HEK293 (cell line): ENCODE data around the gene ZRANB1.

Source experiments
- CTCF ChIA-PET: fragments of 350-600 bp; formaldehyde crosslinking; extraction: SDS; loops from one replicate; lab custom pipeline; 2021; ENCODE audit warnings: antibody characterized with exemption; lab: Yijun Ruan, JAX
- POLR2A ChIA-PET: fragments of 300-600 bp; formaldehyde crosslinking; extraction: SDS; loops from one replicate; lab custom pipeline; 2020; ENCODE audit warnings: antibody characterized with exemption, inconsistent platforms; lab: Yijun Ruan, JAX
- H3K27ac ChIP-seq: fragments of 200-500 bp; sonication (Bioruptor generic); 2 replicates; pipeline ENCODE4 v1.5.1; 2014; ENCODE audit warnings: low read depth, low read length, control low read depth, inconsistent platforms; ENCODE audit errors: extremely low read depth
- H3K36me3 ChIP-seq, 2 experiments: fragments of 200-500 bp in 1 of 2; sonication (Bioruptor generic) in 1 of 2; 1 replicate in 1 of 2; 2 replicates in 1 of 2; pipeline ENCODE4 v1.5.1; 2014 to 2017; ENCODE audit warnings: inconsistent platforms in 2 of 2, low read length in 2 of 2; ENCODE audit not compliant: control insufficient read depth in 2 of 2, insufficient read depth in 1 of 2
- H3K4me1 ChIP-seq: fragments of 200-500 bp; sonication (Bioruptor generic); 2 replicates; pipeline ENCODE4 v1.5.1; 2014; ENCODE audit warnings: mild to moderate bottlenecking, low read length, inconsistent platforms; ENCODE audit not compliant: control insufficient read depth, insufficient read depth
- H3K4me3 ChIP-seq: 2 replicates; pipeline ENCODE4 v1.5.1; 2011; ENCODE audit warnings: low read depth, mild to moderate bottlenecking, control low read depth, low read length, moderate library complexity
- H3K9me3 ChIP-seq: fragments of 200-500 bp; sonication (Bioruptor generic); 2 replicates; pipeline ENCODE4 v1.5.1; 2014; ENCODE audit warnings: low read depth, low read length, inconsistent platforms; ENCODE audit not compliant: control insufficient read depth, insufficient read depth
- BCL11B ChIP-seq: fragments of 450-650 bp; formaldehyde crosslinking; IDR thresholded peaks from 2 replicates; pipeline ENCODE4 v1.5.1; 2016; ENCODE audit warnings: low read depth, missing biosample characterization, missing genetic modification characterization
- GLI2 ChIP-seq: fragments of 450-650 bp; formaldehyde crosslinking; IDR thresholded peaks from 2 replicates; pipeline ENCODE4; 2017; ENCODE audit warnings: missing biosample characterization, missing genetic modification characterization, low read depth, borderline replicate concordance
- ZBTB8A ChIP-seq: fragments of 450-650 bp; formaldehyde crosslinking; IDR thresholded peaks from 2 replicates; pipeline ENCODE4 v1.5.1; 2016; ENCODE audit warnings: missing biosample characterization, missing genetic modification characterization
- ZFP37 ChIP-seq: fragments of 450-650 bp; formaldehyde crosslinking; IDR thresholded peaks from 2 replicates; pipeline ENCODE4 v1.5.1; 2016; ENCODE audit warnings: missing biosample characterization, missing genetic modification characterization
- ZNF140 ChIP-seq: fragments of 450-650 bp; formaldehyde crosslinking; IDR thresholded peaks from 2 replicates; pipeline ENCODE4 v1.5.1; 2016; ENCODE audit warnings: missing biosample characterization, missing genetic modification characterization
- ZNF473 ChIP-seq: fragments of 450-650 bp; formaldehyde crosslinking; IDR thresholded peaks from 2 replicates; pipeline ENCODE4 v1.5.1; 2017; ENCODE audit warnings: missing biosample characterization, missing genetic modification characterization
- ZNF529 ChIP-seq: fragments of 450-650 bp; formaldehyde crosslinking; IDR thresholded peaks from 2 replicates; pipeline ENCODE4 v1.5.1; 2017; ENCODE audit warnings: missing genetic modification characterization, missing biosample characterization; ENCODE audit not compliant: insufficient replicate concordance
- ZNF654 ChIP-seq: fragments of 450-650 bp; formaldehyde crosslinking; IDR thresholded peaks from 2 replicates; pipeline ENCODE4 v1.5.1; 2016; ENCODE audit warnings: low read depth, missing biosample characterization, missing genetic modification characterization
- TF ChIP-seq, protein P1 (sequence below): fragments of 450-650 bp; formaldehyde crosslinking; IDR thresholded peaks from 2 replicates; pipeline ENCODE4 v1.5.1; 2016; ENCODE audit warnings: missing biosample characterization, missing genetic modification characterization, low read depth
- TF ChIP-seq, protein P2 (sequence below): fragments of 450-650 bp; formaldehyde crosslinking; IDR thresholded peaks from 2 replicates; pipeline ENCODE4 v1.5.1; 2016; ENCODE audit warnings: missing biosample characterization, missing genetic modification characterization
- TF ChIP-seq, protein P3 (sequence below): fragments of 450-650 bp; formaldehyde crosslinking; IDR thresholded peaks from 2 replicates; pipeline ENCODE4 v1.5.1; 2016; ENCODE audit warnings: missing biosample characterization, missing genetic modification characterization, borderline replicate concordance
- TF ChIP-seq, protein P4 (sequence below): fragments of 450-650 bp; formaldehyde crosslinking; IDR thresholded peaks from 2 replicates; pipeline ENCODE4 v1.5.1; 2016; ENCODE audit warnings: missing biosample characterization, missing genetic modification characterization

Gene ZRANB1

DNA sequence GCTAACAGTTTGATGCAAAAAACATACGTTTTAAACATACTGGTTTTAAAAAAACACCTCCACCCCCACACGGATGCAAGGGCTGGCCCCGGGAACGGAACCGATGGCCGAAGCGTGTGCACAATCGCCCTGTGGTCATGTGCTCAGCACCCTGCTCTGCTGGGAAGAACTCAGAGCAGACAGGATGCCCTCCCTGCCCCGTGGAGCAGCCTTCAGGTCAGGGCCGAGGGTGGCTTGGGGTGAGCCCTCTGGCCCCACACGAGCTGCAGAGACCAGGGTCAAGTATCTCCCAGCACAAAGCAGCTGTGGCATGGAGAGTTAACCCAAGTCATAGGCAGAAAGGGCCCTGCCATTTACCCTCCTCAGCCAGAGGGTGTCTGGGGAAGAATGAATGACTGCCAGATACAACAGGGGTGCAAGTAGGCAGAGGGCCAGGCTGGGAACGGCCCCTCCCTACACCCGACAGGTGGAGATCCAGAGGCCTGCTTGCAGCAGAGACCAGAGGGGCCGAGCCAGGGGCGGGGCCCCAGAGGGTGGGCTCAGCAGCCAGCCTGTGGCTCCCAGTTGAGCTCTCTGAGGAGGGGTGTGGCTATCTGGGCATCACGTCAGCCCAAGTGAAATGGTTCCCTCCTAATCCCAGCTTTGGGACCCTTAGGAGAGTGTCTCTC is 56.8 kb downstream of the ZRANB1 start:
- Histone ChIP-seq H3K9me3 (no peaks in the 10 kb centered on the region), H3K27ac (no peak overlapping the region), H3K4me3 (no peak overlapping the region), H3K36me3 (peaks cover 5 to 93% of the 10 kb centered on the region in 2 experiments; a peak in 2 of 3 replicates)
- CTCF ChIA-PET, result interaction anchor here (0.6 to 1.4 kb wide), 2 partner anchors 49 to 614 kb away, joined by 6 to 8 read pairs; no protein-coding TSS in a partner anchor
- no peak for TF ChIP-seq ZNF529 (tag by site-specific recombination)
- no peak for TF ChIP-seq BCL11B (tag by site-specific recombination)
- TF ChIP-seq, all 188 proteins: peak for 0
- no peaks in the 10 kb centered on the region for H3K4me1 ChIP-seq
- POLR2A ChIA-PET, result no interaction called here

DNA sequence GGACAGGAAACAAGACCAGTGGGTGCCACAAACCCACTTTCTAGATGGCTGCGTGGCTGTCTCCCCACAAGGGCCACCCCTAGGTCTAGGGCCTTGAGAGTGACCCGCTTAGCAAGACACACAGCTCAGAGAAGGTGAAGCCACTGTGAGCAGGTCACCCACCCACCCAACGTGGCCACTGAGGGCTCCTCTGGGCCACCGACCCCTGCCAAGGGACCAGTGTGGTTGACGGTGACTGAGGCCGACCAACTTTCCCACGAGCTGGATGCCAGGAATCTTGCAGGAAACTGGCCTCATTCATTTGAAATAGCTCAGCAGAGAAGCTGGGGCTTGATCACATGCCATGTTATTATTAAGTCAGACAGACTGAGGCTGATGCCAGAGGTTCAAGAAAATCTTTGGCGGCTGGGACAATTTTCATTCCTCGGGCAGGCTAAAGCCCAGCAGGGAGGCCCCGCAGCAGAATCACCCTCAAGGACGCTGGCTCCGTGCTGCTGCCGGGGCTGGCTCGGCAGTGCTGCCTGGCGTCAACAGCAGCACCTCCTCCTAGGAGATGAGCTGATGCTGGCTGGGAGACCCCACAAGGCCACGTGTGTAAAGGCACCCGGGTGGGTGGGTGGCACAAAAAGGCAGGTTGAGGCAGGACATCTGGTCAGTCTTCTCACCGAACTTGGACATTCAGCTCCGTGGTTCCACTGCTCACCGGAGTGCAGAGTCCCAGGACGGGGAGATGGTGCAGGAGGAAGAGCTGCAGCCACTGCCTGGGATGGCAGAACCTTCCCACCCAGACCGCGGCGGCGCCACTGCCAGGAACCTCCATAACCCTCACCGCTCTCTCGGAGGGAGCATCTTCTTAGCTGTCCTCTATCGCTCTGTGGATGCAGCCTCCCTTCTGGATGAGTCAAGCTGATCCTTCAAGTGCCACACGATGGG is 57.8 kb downstream of the ZRANB1 start:
- ChIA-PET CTCF (interaction anchor here (0.6 to 1.5 kb wide), 6 partner anchors 28 to 343 kb away, joined by 3 to 5 read pairs (median 3); no protein-coding TSS in a partner anchor), POLR2A (no interaction called here)
- no peaks in the 10 kb centered on the region for H3K9me3 ChIP-seq
- no peak overlapping the region for H3K4me3 ChIP-seq
- no peak overlapping the region for H3K27ac ChIP-seq
- no peaks in the 10 kb centered on the region for H3K4me1 ChIP-seq
- TF ChIP-seq, protein P1, sequence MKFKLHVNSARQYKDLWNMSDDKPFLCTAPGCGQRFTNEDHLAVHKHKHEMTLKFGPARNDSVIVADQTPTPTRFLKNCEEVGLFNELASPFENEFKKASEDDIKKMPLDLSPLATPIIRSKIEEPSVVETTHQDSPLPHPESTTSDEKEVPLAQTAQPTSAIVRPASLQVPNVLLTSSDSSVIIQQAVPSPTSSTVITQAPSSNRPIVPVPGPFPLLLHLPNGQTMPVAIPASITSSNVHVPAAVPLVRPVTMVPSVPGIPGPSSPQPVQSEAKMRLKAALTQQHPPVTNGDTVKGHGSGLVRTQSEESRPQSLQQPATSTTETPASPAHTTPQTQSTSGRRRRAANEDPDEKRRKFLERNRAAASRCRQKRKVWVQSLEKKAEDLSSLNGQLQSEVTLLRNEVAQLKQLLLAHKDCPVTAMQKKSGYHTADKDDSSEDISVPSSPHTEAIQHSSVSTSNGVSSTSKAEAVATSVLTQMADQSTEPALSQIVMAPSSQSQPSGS (tag by site-specific recombination), result no peak
- TF ChIP-seq, protein P2, sequence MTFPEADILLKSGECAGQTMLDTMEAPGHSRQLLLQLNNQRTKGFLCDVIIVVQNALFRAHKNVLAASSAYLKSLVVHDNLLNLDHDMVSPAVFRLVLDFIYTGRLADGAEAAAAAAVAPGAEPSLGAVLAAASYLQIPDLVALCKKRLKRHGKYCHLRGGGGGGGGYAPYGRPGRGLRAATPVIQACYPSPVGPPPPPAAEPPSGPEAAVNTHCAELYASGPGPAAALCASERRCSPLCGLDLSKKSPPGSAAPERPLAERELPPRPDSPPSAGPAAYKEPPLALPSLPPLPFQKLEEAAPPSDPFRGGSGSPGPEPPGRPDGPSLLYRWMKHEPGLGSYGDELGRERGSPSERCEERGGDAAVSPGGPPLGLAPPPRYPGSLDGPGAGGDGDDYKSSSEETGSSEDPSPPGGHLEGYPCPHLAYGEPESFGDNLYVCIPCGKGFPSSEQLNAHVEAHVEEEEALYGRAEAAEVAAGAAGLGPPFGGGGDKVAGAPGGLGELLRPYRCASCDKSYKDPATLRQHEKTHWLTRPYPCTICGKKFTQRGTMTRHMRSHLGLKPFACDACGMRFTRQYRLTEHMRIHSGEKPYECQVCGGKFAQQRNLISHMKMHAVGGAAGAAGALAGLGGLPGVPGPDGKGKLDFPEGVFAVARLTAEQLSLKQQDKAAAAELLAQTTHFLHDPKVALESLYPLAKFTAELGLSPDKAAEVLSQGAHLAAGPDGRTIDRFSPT (tag by site-specific recombination), result no peak
- no peak for TF ChIP-seq ZFP37 (tag by site-specific recombination)
- no peak for TF ChIP-seq GLI2 (tag by site-specific recombination)
- TF ChIP-seq ZBTB8A (tag by site-specific recombination), result no peak
- peaks cover 5 to 88% of the 10 kb centered on the region in 2 experiments; a peak in 2 of 3 replicates for H3K36me3 ChIP-seq

DNA sequence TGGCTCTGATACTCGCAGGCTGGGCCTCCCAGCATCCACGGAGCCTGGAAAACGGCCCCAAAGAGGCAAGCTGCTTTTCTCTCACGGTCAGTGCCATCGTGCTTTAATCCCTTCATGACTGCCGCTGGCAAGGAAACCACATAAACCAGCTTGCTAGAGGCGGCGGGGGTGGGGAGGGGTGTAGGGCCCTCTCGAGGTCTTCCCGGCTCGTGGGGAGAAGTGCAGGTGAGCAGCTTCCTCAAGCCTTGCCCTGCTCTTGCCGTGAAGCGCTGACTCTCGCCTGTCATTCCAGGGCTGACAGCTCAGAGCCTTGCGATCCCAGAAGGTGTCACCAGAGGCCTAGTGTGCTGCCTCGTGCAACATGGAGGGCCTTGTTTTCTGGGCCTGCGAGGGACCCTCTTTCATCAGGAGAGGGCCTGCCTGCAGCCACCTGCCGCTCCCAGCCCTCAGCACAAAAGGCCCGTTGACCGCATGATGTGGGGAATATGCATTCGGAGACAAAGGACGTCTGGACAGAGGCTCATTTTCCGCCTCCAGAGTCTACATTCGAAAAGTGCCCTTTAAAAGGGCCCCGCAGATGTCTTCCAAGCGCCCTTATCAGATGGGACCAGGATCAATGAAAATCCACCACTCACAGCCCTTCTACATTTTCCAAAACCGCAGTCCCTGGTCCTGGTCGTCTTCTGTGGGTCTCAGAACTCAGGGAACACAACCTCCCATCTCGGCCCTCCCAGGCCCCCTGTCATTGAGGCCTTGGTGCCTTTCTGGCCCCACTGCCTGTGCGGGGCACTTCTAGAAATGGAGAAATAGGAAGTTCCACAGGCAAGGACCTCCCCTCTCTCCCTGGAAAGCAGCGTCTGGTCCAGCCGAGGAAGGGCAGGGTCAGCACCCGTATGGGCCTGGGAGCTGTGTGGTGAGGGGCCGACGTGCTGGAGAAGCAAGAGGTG is 58.7 kb downstream of the ZRANB1 start:
- peaks cover 5 to 88% of the 10 kb centered on the region in 2 experiments; a peak in 2 of 3 replicates for H3K36me3 ChIP-seq
- no peaks in the 10 kb centered on the region for H3K9me3 ChIP-seq
- H3K4me3 ChIP-seq, result no peak overlapping the region
- ChIA-PET CTCF (interaction anchor here (0.5 to 1.5 kb wide), 8 partner anchors 11 to 500 kb away, joined by 3 to 5 read pairs (median 3); no protein-coding TSS in a partner anchor), POLR2A (no interaction called here)
- no peak for TF ChIP-seq ZNF140 (tag by site-specific recombination)
- peak; percentile 36 for TF ChIP-seq ZNF654 (tag by site-specific recombination)
- TF ChIP-seq, protein P3, sequence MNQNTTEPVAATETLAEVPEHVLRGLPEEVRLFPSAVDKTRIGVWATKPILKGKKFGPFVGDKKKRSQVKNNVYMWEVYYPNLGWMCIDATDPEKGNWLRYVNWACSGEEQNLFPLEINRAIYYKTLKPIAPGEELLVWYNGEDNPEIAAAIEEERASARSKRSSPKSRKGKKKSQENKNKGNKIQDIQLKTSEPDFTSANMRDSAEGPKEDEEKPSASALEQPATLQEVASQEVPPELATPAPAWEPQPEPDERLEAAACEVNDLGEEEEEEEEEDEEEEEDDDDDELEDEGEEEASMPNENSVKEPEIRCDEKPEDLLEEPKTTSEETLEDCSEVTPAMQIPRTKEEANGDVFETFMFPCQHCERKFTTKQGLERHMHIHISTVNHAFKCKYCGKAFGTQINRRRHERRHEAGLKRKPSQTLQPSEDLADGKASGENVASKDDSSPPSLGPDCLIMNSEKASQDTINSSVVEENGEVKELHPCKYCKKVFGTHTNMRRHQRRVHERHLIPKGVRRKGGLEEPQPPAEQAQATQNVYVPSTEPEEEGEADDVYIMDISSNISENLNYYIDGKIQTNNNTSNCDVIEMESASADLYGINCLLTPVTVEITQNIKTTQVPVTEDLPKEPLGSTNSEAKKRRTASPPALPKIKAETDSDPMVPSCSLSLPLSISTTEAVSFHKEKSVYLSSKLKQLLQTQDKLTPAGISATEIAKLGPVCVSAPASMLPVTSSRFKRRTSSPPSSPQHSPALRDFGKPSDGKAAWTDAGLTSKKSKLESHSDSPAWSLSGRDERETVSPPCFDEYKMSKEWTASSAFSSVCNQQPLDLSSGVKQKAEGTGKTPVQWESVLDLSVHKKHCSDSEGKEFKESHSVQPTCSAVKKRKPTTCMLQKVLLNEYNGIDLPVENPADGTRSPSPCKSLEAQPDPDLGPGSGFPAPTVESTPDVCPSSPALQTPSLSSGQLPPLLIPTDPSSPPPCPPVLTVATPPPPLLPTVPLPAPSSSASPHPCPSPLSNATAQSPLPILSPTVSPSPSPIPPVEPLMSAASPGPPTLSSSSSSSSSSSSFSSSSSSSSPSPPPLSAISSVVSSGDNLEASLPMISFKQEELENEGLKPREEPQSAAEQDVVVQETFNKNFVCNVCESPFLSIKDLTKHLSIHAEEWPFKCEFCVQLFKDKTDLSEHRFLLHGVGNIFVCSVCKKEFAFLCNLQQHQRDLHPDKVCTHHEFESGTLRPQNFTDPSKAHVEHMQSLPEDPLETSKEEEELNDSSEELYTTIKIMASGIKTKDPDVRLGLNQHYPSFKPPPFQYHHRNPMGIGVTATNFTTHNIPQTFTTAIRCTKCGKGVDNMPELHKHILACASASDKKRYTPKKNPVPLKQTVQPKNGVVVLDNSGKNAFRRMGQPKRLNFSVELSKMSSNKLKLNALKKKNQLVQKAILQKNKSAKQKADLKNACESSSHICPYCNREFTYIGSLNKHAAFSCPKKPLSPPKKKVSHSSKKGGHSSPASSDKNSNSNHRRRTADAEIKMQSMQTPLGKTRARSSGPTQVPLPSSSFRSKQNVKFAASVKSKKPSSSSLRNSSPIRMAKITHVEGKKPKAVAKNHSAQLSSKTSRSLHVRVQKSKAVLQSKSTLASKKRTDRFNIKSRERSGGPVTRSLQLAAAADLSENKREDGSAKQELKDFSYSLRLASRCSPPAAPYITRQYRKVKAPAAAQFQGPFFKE, result no peak
- TF ChIP-seq, protein P4, sequence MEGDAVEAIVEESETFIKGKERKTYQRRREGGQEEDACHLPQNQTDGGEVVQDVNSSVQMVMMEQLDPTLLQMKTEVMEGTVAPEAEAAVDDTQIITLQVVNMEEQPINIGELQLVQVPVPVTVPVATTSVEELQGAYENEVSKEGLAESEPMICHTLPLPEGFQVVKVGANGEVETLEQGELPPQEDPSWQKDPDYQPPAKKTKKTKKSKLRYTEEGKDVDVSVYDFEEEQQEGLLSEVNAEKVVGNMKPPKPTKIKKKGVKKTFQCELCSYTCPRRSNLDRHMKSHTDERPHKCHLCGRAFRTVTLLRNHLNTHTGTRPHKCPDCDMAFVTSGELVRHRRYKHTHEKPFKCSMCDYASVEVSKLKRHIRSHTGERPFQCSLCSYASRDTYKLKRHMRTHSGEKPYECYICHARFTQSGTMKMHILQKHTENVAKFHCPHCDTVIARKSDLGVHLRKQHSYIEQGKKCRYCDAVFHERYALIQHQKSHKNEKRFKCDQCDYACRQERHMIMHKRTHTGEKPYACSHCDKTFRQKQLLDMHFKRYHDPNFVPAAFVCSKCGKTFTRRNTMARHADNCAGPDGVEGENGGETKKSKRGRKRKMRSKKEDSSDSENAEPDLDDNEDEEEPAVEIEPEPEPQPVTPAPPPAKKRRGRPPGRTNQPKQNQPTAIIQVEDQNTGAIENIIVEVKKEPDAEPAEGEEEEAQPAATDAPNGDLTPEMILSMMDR (tag by site-specific recombination), result 0 out of 2 replicates have a peak, but pooled peaks have one; percentile 21
- TF ChIP-seq ZNF473 (tag by site-specific recombination), result no peak
- H3K4me1 ChIP-seq, result no peaks in the 10 kb centered on the region
- H3K27ac ChIP-seq, result no peak overlapping the region
